Ramos (cell line): ENCODE measurements around the gene EMILIN1.
"Not testable (repeated sequence)": the region's sequence is repeated elsewhere in the genome, so short reads cannot be mapped to it uniquely, and the experiment has no call there.

Source experiments
- in situ Hi-C: fragments of 300-500 bp; cut with MboI; formaldehyde crosslinking; loops from one replicate; pipeline ENCODE4 v1.14.3; 2022; ENCODE audit warnings: low sequenced_read_pairs; ENCODE audit not compliant: unreplicated experiment

EMILIN1 gene

DNA sequence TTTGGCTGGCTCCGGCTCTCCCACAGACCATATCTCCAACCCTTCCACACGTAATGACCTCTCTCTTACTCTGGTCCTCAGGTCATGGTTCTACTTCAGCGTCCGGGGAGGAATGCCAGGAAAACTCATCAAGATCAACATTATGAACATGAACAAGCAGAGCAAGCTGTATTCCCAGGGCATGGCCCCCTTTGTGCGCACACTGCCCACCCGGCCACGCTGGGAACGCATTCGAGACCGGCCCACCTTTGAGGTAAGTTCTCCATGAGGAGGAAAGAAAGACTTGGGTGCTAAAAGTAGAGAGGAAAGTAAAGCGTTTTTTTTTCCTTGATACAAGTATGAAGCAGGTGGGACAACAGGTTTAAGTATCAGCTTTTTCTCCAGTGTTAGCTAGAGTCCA is 25.1 kb upstream of the EMILIN1 start:
- in situ Hi-C loops: no loop called here

DNA sequence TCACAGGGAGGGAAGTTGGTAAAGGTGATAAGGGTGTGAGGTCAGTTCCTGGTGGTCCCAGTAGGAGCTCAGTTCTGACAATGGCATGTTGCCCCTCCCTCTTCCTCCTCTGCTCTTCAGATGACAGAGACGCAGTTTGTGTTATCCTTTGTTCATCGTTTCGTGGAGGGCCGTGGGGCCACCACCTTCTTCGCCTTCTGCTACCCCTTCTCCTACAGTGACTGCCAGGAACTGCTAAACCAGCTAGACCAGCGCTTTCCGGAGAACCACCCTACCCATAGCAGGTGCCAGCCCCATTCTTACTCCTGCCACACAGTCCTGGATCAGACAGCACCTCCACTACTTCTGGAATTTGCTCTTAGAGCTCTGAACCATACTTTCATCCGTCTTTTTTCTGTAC is 24.6 kb upstream of the EMILIN1 start:
- in situ Hi-C loops: no loop called here

DNA sequence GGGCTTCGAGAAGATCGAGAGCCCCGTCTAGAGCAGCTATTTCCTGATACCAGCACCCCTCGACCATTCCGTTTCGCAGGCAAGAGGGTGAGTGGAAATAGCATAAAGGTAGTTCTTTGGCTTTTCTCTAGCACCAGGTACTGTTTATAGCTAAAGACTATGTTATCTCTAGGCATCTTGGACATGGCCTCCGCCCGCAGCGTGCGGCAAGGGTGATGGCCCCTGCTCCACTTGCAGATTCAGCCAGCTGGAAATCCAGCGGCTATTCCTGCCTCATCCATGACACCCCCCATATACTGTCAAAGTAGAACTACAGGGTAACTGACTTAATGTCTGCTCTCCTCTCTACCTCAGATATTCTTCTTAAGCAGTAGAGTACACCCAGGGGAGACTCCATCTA is 23.7 kb upstream of the EMILIN1 start:
- in situ Hi-C loops: no loop called here

DNA sequence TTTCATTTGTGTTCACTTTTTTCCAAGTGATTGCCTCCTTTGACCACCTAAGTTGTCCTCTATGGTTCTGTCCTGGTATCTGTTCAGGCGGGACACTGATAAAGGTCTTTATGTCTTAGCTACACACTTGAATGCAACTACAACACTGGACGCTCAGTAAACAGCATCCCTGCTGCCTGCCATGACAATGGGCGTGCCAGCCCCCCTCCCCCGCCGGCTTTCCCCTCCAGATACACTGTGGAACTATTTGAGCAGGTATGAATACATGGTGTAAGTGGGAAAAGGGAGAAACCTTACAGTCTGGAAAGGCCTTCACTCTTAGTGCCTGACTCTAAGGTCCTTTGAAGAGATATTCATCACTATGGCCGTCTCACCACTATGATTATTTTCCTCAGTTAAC is 21.2 kb upstream of the EMILIN1 start:
- in situ Hi-C loops: no loop called here

DNA sequence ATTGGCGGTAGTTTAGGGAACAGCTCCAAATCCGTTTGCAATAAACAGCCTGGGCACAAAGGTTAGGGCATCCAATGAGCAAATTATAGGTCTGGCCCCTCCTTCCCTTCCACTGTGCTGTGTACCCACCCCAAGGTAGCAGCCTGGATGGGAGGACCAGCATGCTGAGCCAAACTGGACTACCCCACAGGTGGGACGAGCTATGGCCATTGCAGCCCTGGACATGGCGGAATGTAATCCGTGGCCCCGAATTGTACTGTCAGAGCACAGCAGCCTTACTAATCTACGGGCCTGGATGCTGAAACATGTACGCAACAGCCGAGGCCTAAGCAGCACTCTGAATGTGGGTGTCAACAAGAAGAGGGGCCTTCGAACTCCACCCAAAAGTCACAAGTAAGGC is 20.2 kb upstream of the EMILIN1 start:
- in situ Hi-C loops: no loop called here

DNA sequence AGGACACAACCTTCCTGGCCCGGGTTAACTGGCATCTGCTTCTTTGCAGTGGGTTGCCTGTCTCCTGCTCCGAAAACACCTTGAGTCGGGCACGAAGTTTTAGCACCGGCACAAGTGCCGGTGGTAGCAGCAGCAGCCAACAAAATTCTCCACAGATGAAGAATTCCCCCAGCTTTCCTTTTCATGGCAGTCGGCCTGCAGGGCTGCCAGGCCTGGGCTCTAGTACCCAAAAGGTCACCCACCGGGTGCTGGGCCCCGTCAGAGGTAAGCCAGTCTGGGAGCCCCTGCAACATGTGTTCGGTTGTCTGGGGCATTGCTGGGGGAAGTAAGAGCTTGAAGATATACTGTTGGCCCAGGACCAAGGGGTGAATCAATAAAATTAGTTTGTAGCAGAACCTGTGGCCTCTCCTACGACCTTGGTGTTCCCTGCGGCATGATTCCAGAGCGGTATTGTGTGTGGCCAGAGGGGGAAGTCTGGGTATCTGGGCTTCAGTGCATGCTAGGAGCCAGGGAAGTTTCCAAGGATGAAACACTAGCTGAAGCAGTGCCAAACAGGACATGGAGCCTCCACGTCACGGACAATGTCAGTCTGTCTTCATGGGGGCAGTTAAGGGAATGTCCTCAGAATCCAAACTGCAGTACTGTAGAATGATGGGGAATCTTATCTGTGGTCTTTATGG is 19.1 kb upstream of the EMILIN1 start:
- in situ Hi-C loops: no loop called here

DNA sequence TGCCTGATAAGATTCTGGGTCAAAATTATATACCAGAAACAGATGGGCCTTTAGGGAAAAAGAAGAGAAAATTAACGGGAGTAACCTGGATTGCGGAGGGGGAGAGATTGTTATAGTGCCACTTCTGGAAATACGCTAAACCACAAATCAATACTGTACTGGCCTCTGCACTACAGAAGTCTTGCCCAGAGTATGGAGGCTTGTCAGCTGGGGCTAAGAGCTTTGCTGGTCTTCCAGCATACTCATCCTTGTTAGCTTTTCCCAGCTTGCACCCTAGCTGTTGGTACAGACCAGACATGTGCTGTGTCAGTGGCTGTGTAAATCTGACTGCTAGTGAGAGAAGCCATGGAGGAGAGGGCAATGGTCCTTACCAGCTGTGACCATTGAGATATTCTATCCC is 18.1 kb upstream of the EMILIN1 start:
- in situ Hi-C loops: no loop called here

DNA sequence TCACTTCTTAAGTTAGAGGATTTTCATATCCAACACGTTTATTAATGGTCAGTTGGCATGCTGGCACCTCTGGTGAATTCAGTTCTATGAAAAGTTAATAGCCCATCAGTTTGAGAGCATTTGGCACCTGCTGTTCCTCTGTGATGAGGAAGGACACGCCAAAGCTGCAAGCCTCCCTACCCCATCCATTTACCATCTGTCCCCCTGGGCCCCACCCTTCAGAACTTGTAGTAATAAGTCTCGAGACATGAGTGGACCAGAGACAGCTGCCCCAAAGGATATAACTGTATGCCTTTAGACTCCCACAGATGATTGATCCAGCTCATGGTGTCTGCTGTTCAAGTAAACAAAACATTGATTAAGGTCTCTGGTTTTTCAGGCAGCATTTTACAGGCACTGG is 13.3 kb upstream of the EMILIN1 start:
- in situ Hi-C loops: no loop called here

DNA sequence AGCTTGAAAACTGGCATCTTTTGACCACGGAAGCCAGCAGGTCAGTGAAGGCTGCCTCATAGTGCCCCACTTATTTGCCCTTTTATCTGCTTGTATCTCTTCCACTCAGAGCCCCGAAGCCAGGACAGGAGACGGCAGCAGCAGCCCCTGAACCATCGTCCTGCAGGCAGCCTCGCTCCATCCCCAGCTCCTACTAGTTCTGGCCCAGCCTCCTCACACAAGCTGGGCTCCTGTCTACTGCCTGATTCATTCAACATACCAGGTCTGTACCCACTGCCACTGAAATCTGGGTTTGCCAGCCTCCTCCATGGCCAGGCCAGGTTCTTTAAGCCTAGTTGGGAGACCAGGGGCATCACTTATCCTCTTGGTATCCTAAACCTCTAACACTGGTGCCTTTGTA is 11.0 kb upstream of the EMILIN1 start:
- in situ Hi-C loops: no loop called here

DNA sequence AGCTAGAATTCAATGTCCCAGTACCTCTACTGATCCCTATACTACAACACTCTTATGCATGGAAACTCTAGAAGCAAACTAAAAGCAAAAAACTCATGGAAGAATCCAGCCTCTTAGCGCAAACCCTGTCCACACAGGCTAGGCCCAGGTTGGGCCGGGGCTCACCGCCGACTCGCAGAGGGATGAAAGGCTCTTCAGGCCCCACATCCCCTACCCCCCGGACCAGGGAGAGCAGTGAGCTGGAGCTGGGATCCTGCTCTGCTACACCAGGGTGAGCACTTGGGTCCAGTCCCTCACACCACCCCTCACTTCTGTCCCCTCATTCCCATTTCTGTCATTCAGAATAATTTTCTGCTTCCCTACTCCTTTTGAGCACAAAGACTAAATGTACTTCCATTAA is 9.0 kb upstream of the EMILIN1 start:
- in situ Hi-C loops: no loop called here

DNA sequence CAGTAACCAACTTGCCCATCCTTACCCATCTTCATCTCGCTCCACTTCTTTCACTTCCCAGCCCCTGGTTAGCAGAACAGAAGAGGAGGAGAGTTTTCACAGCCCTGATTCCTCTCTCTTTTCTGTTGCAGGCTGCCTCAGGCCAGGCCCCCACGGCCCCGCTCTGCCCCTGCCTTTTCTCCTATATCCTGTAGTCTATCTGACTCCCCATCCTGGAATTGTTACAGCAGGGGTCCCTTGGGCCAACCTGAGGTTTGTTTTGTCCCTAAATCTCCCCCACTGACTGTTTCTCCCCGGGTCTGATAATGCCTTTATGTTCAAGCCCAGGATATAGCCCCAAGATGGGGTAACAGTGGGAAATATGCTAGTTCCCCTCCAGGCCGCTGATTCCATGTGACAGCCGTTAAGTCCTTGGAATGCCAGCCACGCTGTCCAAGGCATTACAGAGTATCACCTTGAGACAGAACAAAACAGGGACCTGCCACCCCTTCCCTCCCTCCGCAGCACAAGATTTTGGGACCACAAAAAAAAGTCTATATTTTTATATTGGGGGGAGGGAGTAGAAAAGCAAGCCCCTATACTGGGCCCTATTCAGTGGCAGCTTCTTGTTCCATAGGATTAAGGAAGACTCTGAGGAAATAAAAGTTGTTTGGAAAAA is 8.3 kb upstream of the EMILIN1 start:
- in situ Hi-C loops: no loop called here

DNA sequence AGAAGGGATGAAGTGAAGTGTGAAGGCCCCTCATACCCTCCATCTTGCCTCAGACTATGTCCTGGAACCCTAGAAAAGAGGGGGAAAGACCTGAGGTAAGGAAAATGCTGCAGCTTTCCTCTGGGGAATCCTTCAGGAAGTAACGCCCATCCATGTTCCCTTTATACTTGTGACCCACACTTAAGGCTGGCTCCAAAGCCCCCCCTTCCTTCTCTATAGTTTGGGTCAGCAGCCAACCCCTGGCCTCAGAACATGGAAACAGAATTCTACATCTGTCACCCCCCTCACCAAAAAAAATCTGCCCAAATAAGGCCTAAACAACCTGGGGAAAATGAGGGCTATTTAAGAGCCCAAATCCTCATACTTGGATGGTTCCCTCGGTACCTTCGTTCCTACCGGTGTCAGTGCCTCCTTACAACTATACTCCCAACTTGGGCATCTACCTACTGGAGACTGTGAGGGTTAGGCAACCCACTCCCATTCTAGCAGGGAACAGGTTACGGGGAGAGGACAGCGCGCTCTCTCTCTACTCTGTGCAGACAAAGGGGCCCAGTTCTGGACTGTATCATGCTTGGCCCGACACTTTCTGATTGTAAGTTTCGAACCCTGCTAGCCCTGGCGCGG is 7.7 kb upstream of the EMILIN1 start:
- in situ Hi-C loops: no loop called here

DNA sequence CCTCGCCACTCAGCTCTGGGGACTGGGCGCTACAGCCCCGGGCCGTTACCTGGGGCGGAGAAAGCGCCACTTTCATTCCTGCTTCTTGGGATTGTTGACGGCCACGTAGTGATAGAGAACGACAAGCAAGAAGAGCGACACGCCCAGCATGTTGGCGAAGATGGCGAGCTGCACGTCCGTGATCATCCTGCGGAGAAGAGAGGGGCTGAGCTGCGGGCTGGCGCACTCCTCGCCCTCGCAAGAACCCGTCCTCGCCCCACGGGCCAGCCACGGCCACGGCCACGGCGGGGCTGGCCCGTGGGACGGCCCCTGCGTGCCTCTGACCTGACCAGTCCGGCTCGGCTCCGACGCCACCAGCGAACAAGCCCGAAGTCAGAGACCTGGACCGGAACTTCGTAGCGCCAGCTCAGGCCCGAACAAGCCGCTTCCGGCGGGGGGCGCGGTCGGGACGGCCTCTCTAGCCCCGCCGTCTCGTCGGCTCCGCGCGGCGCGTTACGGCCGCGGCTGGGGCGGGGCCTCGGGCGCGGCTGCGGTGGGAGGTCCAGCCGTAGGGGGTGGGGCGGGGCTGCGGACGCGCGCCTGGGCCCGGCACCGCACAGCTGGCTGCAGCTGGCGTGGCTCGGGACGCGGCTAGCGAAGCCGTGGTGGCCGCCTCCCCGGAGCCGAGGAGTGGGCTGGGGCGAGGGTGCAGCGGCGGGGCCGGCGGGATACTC is 7.0 kb upstream of the EMILIN1 start, which contains the start of gene OST4:
Gene OST4, minus strand, starts transcription at position 378 of the 713 bp plus-strand sequence.
- in situ Hi-C loops: no loop called here

DNA sequence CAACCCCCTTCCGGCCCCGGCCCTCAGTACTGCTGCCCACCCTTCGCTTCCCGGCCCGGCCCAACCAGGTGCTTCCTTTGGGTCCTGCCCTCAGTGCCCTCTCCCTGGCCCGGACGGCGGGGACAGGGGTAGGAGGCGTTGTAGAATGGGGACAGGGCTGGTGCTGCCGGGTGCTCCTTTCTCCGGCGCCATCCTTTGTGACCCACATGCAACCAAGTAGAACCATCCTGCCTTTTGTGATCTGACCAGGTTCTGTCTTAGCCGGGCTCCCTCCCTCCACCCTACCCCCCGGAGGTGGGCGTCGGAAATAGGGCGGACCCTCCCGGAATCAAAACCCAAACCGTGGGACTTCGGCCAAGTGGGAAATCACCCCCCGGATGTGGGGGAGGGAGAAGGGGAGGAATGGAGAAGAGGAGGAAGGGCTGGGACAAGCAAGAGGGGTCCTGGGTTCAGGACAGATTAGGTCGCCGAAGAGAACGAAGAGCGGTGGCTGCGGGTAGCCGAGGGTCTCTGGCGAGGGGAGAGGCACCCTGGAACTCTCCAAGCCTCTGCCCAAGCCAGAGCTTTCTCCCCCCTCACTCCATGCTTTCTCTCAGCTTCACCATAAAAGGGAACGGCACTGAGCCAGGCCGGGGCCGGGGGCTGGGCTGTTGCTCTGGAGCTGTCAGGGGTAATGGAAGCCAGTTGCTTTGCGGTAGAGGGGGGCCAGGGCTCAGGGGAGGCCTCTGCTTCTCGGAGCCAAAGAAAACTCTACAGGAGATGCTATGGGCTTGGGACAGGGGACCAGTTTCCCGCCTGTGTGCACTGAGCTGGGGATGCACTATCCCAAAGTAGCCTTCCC is 6.2 kb upstream of the EMILIN1 start:
- in situ Hi-C loops: no loop called here

DNA sequence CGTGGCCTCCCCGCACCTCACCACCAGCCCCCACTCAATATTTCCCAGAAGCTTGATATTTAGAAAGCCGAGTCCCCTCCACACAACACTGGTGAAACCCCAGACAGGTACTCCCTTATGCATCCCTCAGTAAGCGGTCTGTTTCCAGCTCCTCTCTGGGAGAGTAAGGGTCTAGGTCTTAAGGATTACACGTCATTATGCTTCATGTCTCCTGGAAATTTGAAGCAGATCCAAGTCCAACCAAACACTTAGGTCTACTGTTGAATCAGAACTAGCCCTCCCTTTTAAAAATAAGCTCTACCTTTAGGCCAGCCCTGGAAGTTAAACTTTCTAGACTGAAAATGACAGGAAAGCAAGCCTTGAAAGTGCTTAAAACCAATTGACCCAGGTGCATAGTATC is 5.5 kb upstream of the EMILIN1 start:
- in situ Hi-C loops: no loop called here

DNA sequence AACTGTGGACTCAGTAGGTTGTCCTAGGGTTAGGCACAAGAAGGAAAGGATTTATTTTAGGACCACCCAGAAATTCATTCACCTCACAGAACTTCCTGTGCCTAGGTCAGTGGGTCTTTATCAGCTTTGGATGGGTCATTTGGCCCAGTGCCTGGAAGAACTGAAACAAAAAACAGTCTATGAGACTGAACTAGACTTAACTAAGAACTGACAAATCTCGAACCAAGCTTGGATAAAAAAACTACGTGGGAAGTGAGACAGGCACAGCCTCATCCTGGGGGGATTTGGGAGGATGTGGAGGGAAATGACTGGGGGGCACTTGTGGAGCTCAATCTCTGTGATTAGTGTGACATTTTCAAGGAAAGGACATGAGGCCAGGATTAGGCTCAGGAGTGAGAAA is 4.6 kb upstream of the EMILIN1 start:
- in situ Hi-C loops: no loop called here

DNA sequence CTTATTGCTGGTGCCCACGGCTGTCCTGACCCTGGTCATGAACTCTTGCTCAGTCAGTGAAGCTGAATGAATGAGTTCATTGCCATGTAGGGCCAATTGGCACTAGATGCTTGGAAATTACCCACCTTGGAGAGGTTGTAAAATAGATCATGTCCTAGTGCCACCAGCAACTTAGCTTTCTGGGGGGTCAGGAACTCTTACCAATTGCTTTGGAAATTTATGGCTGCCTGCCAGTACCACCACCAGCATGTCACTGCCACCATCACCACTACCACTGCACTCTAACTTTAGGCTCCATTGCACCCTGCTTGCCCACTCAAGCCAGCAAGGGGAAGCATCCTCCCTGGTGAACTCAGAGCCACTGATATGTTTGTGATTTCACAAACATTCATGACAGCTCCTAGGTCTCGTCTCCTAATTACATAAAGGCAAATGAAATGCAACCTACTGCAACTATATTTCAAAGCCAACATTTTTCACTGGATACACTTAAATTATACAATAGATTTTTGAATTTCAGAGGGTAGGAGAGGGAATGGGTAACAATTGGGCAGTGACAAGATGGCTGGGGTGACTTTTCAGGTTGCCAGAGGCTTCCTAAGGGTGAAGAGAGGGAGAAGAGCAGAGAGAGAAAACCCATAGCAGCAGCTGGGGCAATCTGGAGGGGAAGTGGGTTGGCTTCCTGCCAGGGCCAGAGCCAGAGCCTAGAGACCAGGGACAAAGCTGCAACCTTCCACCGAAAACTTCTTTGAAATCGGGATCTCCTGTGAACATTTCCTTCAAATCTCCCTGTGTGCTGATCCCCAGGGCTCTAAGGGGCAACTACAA is 3.5 kb upstream of the EMILIN1 start:
- in situ Hi-C loops: no loop called here

DNA sequence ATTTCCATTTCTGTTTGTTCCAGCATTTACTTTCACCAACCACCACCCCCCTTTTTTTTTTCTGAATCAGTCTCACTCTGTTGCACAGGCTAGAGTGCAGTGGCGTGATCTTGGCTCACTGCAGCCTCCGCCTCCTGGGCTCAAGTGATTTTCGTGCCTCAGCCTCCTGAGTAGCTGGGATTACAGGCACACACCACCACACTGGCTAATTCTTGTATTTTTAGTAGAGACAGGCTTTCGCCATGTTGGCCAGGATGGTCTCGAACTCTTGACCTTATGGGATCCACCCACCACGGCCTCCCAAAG is 2.9 kb upstream of the EMILIN1 start:
- in situ Hi-C loops: not testable (repeated sequence)

DNA sequence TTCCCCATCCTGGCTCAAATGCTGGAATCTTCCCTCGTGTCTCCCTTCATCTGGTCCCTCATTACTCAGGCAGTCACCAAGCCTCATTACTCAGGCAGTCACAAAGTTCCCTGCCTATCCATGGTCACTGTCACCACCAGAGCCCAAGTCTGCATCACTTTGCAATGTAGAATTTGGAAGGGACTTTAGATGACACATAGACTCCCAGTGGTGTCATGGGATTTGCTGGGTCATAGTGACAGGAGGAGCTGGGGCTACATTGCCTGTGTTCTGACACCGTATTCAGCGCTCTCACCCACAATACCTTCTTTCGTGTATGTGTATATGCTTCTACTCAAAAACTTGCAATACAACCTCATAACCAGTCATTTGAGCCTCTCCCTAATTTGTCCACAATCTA is 2.1 kb upstream of the EMILIN1 start:
- in situ Hi-C loops: no loop called here

DNA sequence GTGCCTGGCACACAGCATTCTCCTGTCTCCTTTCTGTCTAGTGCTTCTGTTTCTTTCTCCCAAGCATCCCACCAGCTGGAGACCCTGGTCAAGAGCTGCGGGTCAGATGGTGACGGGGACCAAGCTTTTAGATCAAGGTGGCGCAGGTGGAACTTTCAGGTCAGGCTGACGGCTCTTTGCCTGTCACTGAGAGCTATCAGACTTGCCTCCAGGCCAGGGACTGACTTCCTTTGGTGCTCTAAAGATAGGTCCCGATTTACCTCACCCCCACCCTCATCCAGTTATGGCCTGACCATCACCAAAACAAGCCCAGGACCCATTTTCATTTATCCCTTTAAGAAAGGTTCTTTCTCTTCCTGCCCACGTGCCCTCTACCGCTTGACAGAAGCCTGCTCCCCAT is 1.2 kb upstream of the EMILIN1 start:
- in situ Hi-C loops: no loop called here
